ENCODE results near the gene MASP1.

MASP1 gene

GRCh38 chr3:187191271-187191670 lies 100.3 kb downstream of the MASP1 start:
- Histone ChIP-seq H3K4me2 (ENCODE audit: low read length) (no peak overlapping the region), H3K27me3 (ENCODE audit: control insufficient read depth, insufficient read depth, low read length) (no peaks in the 10 kb centered on the region), H3K27ac (no peak overlapping the region), H3K9ac (no peak overlapping the region), H3K79me2 (no peaks in the 10 kb centered on the region), H3K4me3 (ENCODE audit: low read depth, low read length) (no peak overlapping the region), H3K9me3 (ENCODE audit: control insufficient read depth, low read length) (no peaks in the 10 kb centered on the region), H2AFZ (no peak overlapping the region), H3K4me1 (no peaks in the 10 kb centered on the region), H3K36me3 (ENCODE audit: control insufficient read depth, insufficient read depth, low read length) (no peaks in the 10 kb centered on the region)
- no peak for TF ChIP-seq CTCF (IDR thresholded peaks at IDR 0.05)

GRCh38 chr3:187188931-187189330 lies 102.6 kb downstream of the MASP1 start:
- no peaks in the 10 kb centered on the region for H3K79me2 ChIP-seq
- H3K27ac ChIP-seq: no peak overlapping the region
- no peak overlapping the region for H3K4me2 ChIP-seq (ENCODE audit: low read length)
- H3K9ac ChIP-seq: no peak overlapping the region
- H2AFZ ChIP-seq: no peak overlapping the region
- no peaks in the 10 kb centered on the region for H3K9me3 ChIP-seq (ENCODE audit: control insufficient read depth, low read length)
- TF ChIP-seq CTCF (IDR thresholded peaks at IDR 0.05): no peak
- no peaks in the 10 kb centered on the region for H3K4me1 ChIP-seq
- H3K27me3 ChIP-seq (ENCODE audit: control insufficient read depth, insufficient read depth, low read length): no peaks in the 10 kb centered on the region
- no peak overlapping the region for H3K4me3 ChIP-seq (ENCODE audit: low read depth, low read length)
- no peaks in the 10 kb centered on the region for H3K36me3 ChIP-seq (ENCODE audit: control insufficient read depth, insufficient read depth, low read length)

GRCh38 chr3:187186801-187187421 lies 104.6 kb downstream of the MASP1 start:
- Histone ChIP-seq H3K4me2 (ENCODE audit: low read length) (no peak overlapping the region), H3K27ac (no peak overlapping the region), H3K79me2 (no peaks in the 10 kb centered on the region), H3K9me3 (ENCODE audit: control insufficient read depth, low read length) (no peaks in the 10 kb centered on the region), H3K36me3 (ENCODE audit: control insufficient read depth, insufficient read depth, low read length) (no peaks in the 10 kb centered on the region), H2AFZ (no peak overlapping the region), H3K4me3 (ENCODE audit: low read depth, low read length) (no peak overlapping the region), H3K27me3 (ENCODE audit: control insufficient read depth, insufficient read depth, low read length) (no peaks in the 10 kb centered on the region), H3K4me1 (no peaks in the 10 kb centered on the region), H3K9ac (no peak overlapping the region)
- no peak for TF ChIP-seq CTCF (IDR thresholded peaks at IDR 0.05)

GRCh38 chr3:187186375-187186774 lies 105.2 kb downstream of the MASP1 start:
- no peaks in the 10 kb centered on the region for H3K36me3 ChIP-seq (ENCODE audit: control insufficient read depth, insufficient read depth, low read length)
- no peak overlapping the region for H3K9ac ChIP-seq
- H3K27me3 ChIP-seq (ENCODE audit: control insufficient read depth, insufficient read depth, low read length): no peaks in the 10 kb centered on the region
- H3K4me1 ChIP-seq: no peaks in the 10 kb centered on the region
- no peak overlapping the region for H3K4me3 ChIP-seq (ENCODE audit: low read depth, low read length)
- TF ChIP-seq CTCF (IDR thresholded peaks at IDR 0.05): no peak
- H3K9me3 ChIP-seq (ENCODE audit: control insufficient read depth, low read length): no peaks in the 10 kb centered on the region
- no peaks in the 10 kb centered on the region for H3K79me2 ChIP-seq
- no peak overlapping the region for H2AFZ ChIP-seq
- no peak overlapping the region for H3K4me2 ChIP-seq (ENCODE audit: low read length)
- no peak overlapping the region for H3K27ac ChIP-seq

GRCh38 chr3:187185759-187186158 lies 105.8 kb downstream of the MASP1 start:
- Histone ChIP-seq H3K4me3 (ENCODE audit: low read depth, low read length) (no peak overlapping the region), H3K79me2 (no peaks in the 10 kb centered on the region)

More at GRCh38 chr3:187185759-187186158, 105.8 kb downstream of the MASP1 start:
- Histone ChIP-seq H3K9ac (no peak overlapping the region), H3K4me2 (ENCODE audit: low read length) (no peak overlapping the region), H3K9me3 (ENCODE audit: control insufficient read depth, low read length) (no peaks in the 10 kb centered on the region), H3K36me3 (ENCODE audit: control insufficient read depth, insufficient read depth, low read length) (no peaks in the 10 kb centered on the region), H3K27ac (no peak overlapping the region), H3K4me1 (no peaks in the 10 kb centered on the region), H2AFZ (no peak overlapping the region), H3K27me3 (ENCODE audit: control insufficient read depth, insufficient read depth, low read length) (no peaks in the 10 kb centered on the region)
- no peak for TF ChIP-seq CTCF (IDR thresholded peaks at IDR 0.05)
